Mucosa of descending colon (tissue), 3 donors: ENCODE results near the gene CCDC186. TPM values are rescaled to one million over a fixed set of nuclear protein-coding genes. Genes with fewer than 3 reads are reported as not detected.

Source experiments
- ATAC-seq: fragments of 200-7000 bp; cut with Tn5 transposase; one replicate; pipeline ENCODE4 v1.9.1; 2020; ENCODE audit warnings: mild to moderate bottlenecking, moderate library complexity
- DNase-seq, 3 donors: peaks; one replicate each; pipeline ENCODE4 v3.0.0-alpha.2; 2020
- H3K36me3 ChIP-seq: fragments of 200-600 bp; one replicate; pipeline ENCODE4 v1.8.0; 2021; ENCODE audit warnings: low read depth, mild to moderate bottlenecking
- H3K4me1 ChIP-seq: fragments of 200-600 bp; one replicate; pipeline ENCODE4 v1.8.0; 2021; ENCODE audit warnings: low read depth, mild to moderate bottlenecking
- H3K4me3 ChIP-seq: fragments of 200-600 bp; one replicate; pipeline ENCODE4 v1.8.0; 2021; ENCODE audit warnings: mild to moderate bottlenecking
- H3K9me3 ChIP-seq: fragments of 200-600 bp; one replicate; pipeline ENCODE4 v1.8.0; 2021; ENCODE audit warnings: mild to moderate bottlenecking
- intact Hi-C, 2 donors: fragments of 100-400 bp; cut with DNase I in 1 of 2; cut with micrococcal nuclease in 1 of 2; formaldehyde crosslinking; loops; one replicate each; pipeline versions ENCODE4 v1.11.0 to v1.11.1; 2022; cut with DNase I, micrococcal nuclease
- total RNA-seq, 3 donors: library from RNA; stranded (reverse); fragmentation: NEBNext Ultra II Directional in 2 of 3; extraction: Animal tissue kit (Norgen Biotek cat#: 25700) in 2 of 3; gene quantifications; one replicate each; pipeline versions ENCODE4 v1.2.1 to v1.2.4, GENCODE V29; 2021 to 2023
- TF ChIP-seq, protein P1 (sequence below): fragments of 200-600 bp; IDR thresholded peaks from one replicate; pipeline ENCODE4 v1.8.0; 2022; ENCODE audit warnings: antibody characterized with exemption, mild to moderate bottlenecking
- donor health status: DM: no; HTN: no; CAD: no; lungs with moderate emphysema.
- donor health status: DM: no; HTN: no; CAD: no.
- donor health status: DM: no; HTN: yes; CAD: no.

The CCDC186 gene
- total RNA-seq, 3 donors from 2014 or later = 36.4 to 54.8 (median 53.6) TPM

DNA sequence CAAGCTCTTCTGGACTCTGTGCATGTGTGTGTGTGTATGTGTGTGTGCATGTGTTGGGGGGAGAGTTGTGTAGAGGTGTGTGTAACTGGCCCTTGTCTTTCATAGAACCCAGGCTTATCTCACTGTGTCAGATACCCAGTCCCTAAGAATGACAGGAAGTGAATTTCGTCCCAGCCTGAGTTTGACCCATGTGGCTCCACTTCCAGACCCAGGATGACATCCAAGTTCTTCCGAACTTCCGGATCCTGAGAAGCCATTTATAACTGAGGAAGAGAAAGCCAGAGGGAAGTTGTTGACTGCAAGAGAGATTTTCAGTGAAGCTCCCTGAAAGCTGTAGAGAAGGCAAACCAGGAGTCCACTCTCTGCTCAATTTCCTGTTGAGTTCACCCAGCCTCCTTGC, 77.1 kb downstream of the CCDC186 start:
- ATAC-seq = no peak
- intact Hi-C loops = no loop called here

DNA sequence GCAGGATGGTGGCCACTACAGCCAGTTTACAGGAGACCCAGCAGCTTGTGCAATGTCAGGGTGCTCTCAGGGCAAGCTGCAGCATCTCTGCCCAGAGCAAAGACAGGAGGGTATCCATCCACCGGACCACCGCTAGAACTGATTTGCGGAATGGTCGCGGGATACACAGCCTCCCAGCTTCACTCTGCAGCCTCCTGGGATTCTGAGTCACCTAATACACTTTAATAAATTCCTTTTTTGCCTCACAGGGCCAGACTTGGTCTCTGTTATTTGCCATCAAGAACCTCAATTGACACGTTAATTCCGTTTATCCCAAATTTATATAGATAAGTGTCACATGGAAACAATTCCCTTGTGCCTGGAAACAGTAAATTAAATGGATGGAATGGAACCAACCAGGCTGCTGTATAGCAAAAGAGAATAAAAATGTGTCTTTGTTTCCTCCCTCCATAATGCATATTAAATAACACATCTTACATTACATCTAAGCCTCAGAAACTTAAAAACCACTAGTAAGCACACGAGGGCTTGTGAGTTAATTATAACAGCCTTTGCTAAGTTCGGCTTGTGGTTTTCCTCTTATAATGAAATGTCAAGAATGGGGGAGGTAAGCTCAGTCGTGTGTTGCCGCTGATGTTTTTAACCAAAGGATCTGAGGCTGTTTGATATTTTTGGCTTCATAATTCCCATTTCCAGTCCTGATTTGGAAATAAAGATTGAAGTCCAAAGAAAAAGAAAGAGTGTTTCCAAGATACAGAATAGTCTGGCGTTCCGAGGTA, 78.3 kb downstream of the CCDC186 start:
- H3K4me3 ChIP-seq = no peak overlapping the region
- no peaks in the 10 kb centered on the region for H3K36me3 ChIP-seq
- H3K4me1 ChIP-seq = peaks cover 5% of the 10 kb centered on the region
- DNase-seq = no peak
- TF ChIP-seq, protein P1, sequence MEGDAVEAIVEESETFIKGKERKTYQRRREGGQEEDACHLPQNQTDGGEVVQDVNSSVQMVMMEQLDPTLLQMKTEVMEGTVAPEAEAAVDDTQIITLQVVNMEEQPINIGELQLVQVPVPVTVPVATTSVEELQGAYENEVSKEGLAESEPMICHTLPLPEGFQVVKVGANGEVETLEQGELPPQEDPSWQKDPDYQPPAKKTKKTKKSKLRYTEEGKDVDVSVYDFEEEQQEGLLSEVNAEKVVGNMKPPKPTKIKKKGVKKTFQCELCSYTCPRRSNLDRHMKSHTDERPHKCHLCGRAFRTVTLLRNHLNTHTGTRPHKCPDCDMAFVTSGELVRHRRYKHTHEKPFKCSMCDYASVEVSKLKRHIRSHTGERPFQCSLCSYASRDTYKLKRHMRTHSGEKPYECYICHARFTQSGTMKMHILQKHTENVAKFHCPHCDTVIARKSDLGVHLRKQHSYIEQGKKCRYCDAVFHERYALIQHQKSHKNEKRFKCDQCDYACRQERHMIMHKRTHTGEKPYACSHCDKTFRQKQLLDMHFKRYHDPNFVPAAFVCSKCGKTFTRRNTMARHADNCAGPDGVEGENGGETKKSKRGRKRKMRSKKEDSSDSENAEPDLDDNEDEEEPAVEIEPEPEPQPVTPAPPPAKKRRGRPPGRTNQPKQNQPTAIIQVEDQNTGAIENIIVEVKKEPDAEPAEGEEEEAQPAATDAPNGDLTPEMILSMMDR = no peak
- intact Hi-C loops = no loop called here
- no peaks in the 10 kb centered on the region for H3K9me3 ChIP-seq
- ATAC-seq = no peak

More for the DNA sequence above, 77.1 kb downstream of the CCDC186 start:
- H3K9me3 ChIP-seq = no peaks in the 10 kb centered on the region
- no peak overlapping the region for H3K4me3 ChIP-seq
- no peak for DNase-seq
- H3K4me1 ChIP-seq = peaks cover 12% of the 10 kb centered on the region
- no peaks in the 10 kb centered on the region for H3K36me3 ChIP-seq
- TF ChIP-seq, protein P1 = no peak

DNA sequence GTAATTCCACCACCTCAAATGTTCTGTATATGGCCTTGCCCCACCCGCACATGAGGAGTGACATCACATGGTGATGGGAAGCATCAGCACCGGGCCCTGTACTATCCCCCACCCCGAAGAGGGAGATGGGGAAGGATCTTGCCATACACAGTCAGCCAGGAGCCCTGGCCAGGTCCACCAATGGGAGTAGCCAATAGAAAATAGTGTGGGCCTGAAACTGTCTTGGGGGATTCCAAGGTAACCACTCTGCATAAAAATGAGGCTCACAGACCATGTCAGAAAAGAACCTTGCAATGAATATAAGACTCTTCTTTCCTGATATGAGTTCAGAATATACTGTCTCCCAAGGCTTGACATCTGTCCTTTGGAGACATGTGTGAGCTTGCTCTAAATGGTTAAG, 79.2 kb downstream of the CCDC186 start:
- ATAC-seq (no peak), DNase-seq (no peak)
- no peak overlapping the region for H3K4me3 ChIP-seq
- TF ChIP-seq, protein P1 = no peak
- H3K4me1 ChIP-seq = no peaks in the 10 kb centered on the region
- intact Hi-C loops = no loop called here
- no peaks in the 10 kb centered on the region for H3K36me3 ChIP-seq
- no peaks in the 10 kb centered on the region for H3K9me3 ChIP-seq

DNA sequence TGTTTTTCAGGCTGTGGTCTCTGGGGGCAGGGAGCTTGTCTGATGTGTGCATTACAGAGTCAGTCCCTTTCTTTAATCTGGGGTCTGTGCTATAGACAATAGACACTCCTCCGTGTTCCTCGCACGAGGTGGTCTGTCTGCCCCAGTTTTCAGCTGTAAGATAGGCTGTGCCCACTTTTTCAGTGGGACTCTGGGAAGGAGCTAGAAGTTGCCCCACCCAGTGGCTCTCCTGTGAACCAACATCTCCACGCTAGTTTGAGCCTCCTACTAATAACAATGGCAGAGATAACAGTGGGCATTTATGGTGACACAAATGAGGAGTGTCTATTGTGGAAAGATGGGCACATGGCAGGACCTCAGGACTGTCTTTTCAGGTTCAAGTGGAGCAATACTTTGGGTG, 86.3 kb downstream of the CCDC186 start:
- ATAC-seq (no peak), DNase-seq (no peak)
- Histone ChIP-seq H3K36me3 (no peaks in the 10 kb centered on the region), H3K4me3 (no peak overlapping the region), H3K9me3 (no peaks in the 10 kb centered on the region), H3K4me1 (no peaks in the 10 kb centered on the region)
- intact Hi-C loops = no loop called here
- TF ChIP-seq, protein P1 = no peak

DNA sequence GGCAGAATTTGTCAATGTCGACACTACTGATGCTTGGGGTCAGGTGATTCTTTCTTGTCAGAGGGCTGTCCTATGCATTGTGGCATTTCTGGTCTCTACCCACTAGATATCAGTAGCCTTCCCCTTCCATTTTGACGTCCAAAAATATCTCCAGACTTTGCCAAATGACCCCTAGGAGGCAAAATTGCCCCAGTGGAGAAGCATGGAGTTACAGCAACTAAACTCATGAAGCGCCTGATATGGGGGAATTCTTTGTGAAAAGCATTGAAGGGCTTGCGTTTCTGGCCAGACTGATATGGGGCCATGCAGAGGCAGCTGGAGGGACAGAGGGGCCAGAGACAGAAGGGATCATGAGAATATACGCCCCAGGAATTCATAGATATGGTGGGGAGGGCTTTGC, 86.7 kb downstream of the CCDC186 start:
- H3K36me3 ChIP-seq = no peaks in the 10 kb centered on the region
- intact Hi-C loops = no loop called here
- no peak overlapping the region for H3K4me3 ChIP-seq
- no peak for ATAC-seq
- no peaks in the 10 kb centered on the region for H3K9me3 ChIP-seq
- DNase-seq = no peak
- TF ChIP-seq, protein P1 = no peak
- no peaks in the 10 kb centered on the region for H3K4me1 ChIP-seq
